NCI-H1436 treated with DMSO at 0.1 percent for 48 hours (cell line): ENCODE results near the gene PRICKLE2.
A peak's percentile ranks its signal among the peaks of the same experiment; 100 is the strongest.

Experiments
- DNase-seq: peaks from one replicate; lab custom pipeline; 2025; lab: John Stamatoyannopoulos, UW

PRICKLE2 gene

DNA sequence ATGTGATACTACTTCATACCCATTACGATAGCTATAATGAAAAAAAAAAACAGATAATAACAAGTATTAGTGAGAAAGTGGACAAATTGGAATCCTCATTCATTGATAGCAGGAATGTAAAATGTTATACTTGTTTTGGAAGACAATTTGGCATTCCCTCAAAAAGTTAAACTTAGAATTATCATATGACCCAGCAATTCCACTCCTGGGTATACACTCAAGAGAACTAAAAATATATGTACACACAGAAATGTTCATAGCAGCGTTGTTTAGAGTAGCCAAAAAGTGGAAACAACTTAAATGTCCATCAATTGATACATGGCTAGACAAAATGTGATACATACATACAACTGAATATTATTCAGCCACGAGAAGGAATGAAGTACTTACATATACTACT is 69.9 kb downstream of the PRICKLE2 start:
- DNase-seq = no peak

DNA sequence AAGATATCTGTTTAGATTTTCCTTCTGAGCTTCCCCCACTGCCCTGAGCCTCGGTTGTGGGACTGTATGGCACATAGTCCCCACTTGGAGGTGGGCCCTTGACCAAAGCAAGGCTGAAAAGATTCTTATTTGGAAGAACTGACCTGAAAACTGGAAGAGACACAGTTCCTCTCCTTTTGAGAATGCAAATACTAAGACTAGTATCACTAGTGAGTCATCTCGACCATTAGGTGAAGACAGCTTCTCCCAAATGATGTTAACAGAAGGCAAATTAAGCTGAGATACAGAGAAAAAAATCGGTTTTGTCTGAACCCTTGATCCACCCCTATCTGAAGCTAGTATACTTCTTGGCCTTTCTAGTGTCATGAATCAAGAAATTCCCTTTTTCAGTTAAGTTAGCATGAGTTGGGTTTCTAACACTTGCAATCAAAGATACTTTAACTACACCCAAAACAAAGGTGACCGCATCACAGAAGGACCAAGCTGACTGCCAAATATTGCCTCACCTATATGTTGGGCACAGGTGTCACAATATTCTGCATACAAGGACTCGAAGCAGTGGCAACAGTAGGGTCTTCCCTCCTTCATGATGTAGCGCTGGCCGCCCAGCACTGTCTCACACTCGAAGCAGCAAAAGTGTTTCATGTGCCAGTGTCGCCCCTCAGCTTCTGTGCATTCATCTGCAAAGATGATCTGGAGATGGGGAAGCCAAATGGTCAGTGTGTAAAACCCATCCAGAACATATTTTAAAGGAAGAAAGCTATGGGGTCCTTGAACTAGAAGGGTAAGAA is 72.4 kb downstream of the PRICKLE2 start:
- DNase-seq = no peak

DNA sequence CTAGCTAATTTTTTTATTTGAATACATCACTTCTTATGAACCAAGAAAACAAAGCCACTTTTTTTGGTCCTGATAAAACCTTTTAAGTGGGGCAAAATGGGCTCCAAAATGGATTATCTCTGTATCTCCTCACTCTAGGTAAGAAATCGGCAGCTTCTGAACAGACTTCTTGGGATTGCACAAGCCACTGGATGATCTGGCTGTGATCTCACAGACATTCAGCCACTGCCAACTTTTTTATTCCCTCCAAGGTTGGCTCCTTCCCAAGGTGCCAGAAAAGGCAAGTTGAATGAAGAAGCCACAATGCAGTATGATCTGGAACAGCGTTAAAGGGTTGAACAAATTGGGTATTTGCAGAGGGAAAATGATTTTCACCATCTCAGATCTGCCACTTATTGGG is 73.2 kb downstream of the PRICKLE2 start:
- no peak for DNase-seq

DNA sequence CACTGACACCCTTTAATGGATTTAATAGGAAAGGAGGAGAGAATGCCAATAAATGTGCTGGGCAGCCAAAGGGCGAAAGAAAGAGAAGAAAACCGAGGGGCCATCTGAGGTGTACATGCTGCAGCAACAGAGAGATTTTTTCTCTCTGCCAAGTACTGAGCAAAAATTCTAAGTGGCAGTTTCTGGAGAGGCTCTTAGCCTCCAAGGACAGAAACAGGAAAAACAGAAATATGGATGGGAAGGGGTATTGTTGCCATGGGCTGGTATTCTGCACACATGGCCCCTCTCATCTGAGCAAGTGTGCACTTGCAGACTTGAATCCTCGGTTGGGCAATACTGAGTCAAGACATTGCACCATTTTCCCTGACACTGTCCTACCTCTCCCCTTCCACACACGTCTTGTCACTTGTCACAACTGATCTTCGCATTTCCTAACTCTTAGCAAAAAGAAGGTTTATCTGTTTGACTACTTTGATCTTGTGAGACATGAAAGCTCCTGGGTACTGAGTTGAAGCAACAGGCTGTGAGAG is 73.9 kb downstream of the PRICKLE2 start:
- no peak for DNase-seq

DNA sequence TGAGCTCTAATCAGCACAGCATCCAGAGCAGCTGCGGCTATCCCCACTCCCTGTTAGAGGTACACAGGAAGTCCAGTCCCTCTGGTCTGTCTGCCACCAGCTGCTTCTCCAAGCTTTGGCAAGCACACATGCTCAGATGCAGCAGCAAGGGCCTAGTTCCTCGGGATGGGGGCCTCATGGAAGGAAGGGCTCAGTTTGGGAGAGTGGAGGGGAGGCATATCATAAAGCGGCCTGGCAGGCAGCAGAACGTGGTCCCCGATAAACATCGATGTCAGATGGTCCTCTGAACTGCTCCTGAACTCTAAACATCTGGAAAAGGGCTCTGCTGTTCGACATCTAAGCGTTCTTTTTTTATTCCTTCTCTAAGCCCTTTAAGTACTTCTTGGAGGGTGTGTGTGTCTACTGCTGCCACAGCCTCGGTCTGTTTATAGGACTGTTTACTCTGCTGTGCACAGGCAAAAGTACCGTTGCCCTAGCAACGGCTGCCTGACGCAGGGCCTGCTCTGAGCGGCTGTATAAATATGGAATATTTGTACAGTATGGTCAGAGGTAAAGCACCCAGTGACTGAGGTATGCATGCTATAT is 74.6 kb downstream of the PRICKLE2 start:
- no peak for DNase-seq

DNA sequence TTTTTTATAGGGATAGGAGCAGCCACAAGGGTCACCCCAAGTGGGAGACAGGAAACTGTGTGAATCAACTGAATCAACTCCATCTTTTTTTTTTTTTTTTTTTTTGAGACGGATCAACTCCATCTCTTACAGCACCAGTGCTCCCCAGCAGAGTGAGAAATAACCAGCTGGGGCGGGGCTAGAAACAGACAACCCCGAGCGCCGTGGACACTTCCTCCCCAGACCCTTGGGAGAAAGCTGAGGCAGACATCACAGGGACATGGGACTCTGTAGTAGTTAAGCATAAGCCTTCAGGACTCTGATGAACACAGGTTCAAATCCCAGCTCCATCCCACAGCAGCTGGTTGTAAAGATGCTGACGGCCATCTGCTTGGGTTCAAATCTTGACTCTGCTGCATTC is 75.4 kb downstream of the PRICKLE2 start:
- no peak for DNase-seq

DNA sequence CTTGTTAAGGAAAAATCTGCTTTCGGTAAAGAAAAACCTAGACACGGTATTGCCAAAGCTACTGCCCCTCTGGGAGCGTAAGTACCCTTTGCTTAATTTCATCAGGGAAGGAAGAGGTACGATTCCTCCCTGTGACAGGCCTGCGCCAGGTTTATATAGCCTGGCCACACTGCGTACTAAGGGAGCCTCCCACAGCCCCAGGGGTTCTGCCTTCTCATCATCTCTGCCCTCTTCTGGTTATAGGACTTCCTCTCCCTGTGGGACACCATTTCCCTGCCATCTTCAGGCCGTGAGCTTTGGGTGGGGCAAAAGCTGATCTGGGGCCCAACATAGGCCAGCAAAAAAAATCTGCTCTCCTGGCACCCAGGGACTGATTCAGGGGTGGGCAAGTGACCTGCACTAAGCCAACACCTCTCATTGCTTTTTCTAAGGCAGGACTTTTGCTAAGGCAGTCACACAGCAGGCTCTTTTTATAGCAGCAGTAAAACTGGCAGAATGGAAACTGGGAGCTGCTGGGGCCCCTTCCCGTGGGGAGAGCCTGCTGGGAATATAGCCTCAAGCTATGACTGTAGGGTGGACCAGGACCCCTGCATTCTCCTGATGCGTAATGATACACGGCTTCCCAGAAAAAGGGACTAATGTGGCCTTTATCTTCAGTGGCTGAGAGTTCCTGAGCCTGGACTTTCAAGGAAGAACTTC is 76.2 kb downstream of the PRICKLE2 start:
- no peak for DNase-seq

DNA sequence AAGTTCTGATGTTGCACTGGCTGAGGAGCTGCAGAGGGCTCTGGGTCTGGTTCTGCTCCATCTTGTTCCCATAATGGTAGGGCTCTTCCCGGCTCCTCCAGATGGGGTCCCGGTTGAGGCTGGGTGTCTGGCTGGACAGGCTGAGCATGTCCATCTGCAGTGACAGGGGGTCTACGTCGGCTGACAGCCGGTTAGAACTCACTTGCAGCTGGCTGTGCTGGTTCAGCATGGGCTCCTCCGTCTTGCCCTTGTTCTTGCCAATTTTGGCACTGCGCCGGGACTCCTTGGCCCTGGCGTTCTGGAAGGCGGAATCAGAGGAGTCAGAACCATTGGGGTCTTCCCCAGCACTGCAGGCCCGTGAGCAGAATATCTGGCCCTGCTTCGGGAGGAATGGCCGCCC is 78.1 kb downstream of the PRICKLE2 start:
- no peak for DNase-seq

DNA sequence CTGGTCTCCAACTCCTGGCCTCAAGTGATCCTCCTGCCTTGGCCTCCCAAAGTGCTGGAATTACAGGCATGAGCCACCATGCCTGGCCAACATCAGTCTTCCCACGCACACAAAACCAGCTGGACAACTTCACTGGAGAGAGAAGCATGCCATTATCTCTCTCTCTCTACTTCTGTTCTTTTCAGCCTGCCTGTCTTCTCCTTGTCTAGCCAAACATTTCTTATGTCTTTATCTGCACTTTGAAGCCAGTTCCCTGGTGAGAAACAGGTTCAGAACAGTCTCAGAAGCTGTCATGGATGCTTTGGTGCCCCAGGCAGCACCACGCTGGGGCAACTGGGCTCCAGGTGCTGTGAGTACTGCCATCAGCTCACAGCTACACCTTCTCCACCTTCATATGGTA is 79.8 kb downstream of the PRICKLE2 start:
- DNase-seq = no peak

DNA sequence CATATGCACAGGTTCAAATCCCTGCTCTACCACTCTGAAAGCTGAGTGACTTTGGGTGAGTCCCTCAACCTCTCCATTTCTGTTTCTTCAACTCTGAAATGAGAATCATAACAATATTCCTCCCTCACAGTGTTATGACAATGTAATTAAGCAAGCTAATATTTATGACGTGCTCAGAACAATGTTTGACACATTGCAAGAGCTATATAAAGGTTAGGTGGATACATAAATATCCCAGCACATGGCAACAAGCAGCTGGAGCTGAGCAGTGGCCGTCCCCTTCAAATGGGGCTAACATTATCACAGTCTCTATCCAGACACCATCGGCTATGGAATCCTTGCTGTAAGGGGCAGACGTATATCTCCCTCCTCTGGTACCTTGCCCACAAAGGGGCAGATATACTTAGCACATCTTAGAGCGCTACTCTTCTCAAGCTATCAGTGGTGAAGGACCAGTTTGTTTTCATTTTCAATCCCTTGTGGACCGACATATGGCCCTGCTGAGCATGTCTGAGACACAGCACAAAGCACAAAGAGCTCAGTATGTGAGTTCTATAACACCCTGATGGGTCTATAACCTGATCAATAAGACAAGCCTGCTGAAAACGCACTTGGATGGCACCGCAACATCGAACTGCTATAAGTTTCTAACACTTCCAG is 80.9 kb downstream of the PRICKLE2 start:
- DNase-seq = no peak

DNA sequence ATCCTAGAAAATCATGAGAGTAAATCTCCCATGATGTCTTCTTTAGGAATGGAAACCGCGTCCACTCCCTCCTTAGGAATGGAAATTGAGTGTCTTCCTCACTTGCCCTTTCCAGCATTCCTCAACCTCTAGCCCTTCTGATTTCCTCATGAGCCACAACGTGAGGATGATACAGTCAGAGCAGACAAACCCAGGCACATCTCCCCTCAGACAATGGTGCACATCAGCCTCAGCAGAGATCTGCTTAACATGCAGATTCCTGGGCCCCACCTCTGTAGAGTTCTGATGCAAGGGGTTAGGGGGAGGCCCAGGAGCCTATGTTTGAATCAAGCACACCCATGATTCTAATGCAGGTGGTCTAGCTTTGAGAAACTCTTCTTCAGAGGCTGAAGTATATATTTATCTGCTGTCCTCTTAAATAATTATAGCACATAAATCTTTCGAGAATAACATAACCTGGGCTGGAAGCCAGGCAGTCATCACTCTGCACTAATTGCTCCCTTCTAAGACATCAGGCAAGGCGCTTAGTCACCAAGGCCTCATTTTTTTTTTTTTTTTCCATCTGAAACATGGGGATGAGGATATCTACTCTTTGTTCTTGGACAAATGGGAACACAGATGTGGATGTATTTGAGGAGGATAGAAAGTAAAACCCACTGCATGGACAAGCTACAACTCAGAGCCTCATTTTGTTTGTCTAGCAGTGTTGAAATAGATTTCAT is 81.7 kb downstream of the PRICKLE2 start:
- DNase-seq = peak; percentile 72

DNA sequence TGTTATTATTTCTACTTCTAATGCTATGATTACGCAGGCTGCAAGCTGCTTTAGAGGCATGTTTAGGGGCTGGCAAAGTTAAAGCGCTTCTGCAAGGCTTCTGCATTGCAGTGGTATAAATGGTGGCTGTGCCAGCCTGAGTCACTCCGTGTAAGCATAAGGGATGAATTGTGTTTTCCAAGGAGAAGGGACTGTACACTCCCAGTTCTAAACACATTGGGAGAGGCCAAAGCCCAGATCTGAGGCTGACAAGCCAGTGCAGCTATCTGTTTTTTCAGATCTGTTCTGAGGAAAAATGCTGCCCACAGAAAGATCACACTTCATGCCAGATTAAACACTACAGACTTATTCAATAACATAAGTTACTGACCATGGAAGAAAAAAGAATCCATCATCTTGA is 83.8 kb downstream of the PRICKLE2 start:
- DNase-seq = no peak

DNA sequence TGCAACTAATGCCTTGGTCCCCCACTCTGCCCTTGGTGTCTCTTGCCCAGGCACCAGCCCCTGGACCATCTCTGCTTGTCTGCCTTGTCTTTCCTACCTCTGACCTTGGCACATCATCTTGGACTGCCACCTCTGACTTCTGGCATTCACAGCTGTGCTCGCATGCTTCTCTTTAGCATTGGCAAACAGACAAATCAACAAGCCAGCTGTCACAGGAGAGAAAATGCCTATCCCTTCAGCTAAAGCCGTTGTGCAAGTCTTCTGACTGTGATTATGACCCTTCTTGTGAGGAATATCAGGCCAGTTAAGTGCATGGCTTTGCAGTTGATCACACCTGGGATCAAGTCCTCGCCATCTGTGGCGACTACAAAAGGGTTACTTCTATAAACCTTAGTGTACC is 84.6 kb downstream of the PRICKLE2 start:
- no peak for DNase-seq

DNA sequence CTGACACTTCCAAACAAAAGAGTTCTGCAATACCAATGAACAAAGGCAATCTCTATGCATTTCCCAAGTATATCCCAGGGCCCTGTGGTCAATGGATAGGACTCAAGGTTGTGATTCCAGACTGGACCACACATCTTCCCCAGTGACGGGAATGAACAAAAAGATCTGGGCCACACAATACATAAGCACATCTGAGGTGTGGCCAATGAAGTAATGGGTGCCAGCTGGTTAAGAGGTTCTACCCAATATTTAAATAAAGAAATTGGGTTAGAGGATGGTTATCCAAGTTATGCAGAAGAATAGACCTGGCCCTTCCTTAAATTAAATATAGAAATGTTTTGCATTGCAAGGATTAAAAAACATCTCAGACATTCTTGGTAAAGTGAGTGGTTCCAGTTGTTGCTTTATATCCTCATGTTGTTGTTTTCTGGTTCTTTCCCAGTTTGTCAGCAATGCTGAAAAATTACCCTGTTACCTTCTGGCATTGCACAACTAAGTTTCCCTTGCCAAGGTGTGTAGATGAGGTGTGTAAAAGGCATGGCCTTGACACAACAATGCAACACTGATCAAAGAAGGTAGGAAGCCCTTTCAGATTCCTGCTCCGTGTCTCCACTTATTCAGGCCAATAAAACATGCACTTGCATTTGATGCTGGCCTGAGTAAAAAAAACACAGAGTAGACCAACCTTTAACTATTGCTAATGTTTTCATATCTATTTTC is 86.5 kb downstream of the PRICKLE2 start:
- DNase-seq = no peak

DNA sequence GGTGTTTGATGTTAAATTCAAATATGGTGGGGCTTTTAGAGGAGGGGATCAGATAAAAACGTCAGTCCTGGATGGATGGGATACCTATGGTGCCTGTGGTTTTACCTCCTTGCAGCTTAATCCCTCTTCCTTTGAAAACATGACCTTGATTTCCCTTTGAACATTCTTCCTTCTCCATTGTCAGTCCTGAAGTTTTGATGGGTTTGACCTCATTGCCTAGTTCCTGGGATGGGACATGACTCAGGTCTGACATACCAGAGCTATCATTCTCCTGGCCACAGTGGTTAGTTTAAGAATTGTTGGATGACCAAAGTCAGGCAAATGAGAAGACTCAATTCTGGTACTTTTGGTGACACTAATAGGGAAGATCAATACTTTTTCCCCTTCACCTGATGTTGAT is 87.2 kb downstream of the PRICKLE2 start:
- no peak for DNase-seq

DNA sequence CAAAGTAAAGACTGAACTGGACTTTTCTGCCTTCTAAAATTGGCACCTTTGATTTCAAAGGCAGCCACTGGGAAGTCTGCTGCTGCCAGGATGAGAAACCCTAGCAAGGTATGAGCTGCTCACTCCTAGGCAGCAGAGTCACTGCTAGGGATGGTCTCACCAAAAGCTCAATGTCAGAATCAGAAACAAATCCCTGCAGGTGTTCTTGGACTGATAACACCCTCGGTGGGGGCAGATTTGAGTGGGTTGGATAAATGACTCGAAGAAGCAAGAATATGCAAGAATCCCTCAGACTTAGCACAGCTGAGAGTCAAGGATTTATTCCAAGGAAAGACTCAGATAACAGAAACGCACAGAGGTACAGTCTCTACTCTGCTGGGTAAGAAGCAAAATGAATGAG is 90.4 kb downstream of the PRICKLE2 start:
- DNase-seq = no peak

DNA sequence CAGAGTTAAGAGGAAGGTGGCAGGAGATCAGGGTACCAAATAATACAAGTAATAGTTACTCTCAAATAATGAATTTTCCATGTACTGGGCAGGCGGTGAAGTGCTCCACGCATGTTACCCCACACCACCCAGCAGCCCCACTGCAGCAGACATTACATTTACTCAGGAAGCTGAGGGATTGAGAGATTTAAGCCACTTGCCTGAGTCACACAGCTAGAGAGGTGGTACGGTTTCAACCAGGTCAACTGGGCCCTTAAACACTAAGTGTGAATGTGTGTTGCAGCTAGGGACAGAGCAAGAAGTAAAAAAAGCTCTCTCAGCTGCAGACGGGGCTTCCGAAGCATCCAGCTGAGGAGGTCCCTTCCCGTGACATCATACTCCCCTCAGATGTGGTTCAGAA is 91.3 kb downstream of the PRICKLE2 start:
- DNase-seq = no peak

DNA sequence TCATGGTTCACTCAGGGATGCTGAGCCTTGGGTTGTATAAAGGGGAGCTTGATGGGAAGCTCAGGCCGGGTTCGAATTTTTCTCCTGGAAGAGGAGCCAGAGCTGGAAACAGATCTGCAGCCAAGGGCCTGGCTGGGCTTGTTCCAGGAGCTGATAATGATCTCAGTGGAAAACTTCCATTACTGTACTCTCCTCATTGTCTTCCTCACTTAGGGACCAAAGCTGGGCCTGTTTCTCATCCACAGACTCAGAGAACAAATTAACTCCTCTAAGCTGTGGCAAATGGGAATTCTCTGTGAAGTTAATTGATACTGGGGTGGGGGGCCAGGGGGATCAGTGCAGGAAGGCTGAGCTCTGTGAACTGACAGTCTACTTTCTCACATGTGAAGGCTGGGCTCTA is 92.0 kb downstream of the PRICKLE2 start:
- no peak for DNase-seq

DNA sequence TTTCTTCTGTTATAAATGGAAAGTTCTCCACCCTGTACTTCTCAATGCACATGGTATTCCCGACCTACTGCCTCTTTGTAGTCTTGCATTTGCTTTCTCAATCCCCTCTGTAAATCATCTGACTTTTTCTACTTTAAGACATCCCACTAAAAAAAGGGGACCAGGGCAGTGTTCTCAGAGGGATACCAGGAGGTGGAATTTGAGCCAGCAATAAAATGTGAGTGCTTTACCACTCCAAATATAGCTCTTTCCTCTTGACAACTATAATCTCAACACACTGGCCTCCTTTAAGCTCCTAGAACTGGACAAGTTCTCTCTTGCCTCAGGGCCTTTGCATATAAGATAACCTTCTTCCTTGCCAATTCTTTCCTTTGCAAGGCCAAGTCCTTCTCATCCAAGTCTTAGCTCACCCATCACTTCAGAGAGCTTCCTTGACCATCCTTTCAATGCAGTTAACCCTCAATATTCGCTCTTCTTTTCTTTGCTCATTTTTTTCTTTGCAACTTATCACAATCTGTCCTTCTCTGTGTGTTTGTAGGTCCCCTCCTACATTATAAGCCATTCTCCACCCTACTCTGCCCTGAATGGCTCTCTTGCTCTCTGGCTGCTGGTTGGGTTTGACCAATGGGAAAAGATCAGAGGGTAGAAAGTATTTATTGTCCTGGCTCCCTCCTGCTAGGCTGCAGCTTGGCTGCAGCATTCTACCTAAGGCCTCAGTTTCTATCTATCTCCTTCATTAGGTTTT is 93.4 kb downstream of the PRICKLE2 start:
- DNase-seq = no peak

DNA sequence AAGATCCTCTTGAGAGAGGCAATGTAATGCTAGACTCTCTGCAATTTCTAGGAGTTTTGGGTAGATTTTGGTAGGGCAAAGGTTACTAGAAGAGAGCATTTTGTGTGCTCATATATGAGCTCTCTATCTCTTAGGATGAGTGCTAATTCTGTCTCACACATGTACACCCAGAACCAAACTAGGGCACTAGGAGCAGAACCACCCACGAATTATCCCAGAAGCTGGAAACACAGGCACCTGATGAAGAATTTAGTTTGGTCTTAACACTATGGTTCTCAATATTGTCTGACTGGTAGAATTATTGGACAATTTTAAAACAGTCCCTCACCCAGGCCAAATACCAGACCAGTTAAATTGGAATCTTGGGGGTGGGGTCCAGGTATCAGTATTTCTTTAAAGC is 94.8 kb downstream of the PRICKLE2 start:
- DNase-seq = no peak

DNA sequence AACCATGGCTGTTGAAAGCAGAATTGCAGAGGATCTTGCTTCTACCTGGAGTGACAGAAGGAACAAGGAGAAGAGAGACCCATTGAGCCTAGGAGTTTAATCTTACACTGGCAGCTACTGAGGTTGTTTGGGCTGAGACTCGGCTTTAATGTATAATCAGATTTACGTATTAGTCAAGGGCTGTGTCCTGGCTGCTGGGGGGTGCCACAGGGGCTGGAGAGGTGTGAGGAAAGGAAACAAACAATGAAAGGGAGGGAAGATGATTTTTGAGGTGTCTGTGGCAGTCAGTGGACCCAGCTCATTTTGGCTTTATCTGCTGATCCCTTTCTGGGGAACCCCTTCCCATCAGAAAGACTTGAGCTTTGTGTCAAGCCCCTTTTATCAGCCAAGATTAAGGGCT is 95.7 kb downstream of the PRICKLE2 start:
- DNase-seq = no peak
